NCI-H2171 (cell line): ENCODE data around the gene SEC61A1.
A peak's percentile ranks its signal among the peaks of the same experiment; 100 is the strongest.

Experiments
- DNase-seq: peaks from one replicate; lab custom pipeline; 2025; lab: John Stamatoyannopoulos, UW

SEC61A1 gene

DNA sequence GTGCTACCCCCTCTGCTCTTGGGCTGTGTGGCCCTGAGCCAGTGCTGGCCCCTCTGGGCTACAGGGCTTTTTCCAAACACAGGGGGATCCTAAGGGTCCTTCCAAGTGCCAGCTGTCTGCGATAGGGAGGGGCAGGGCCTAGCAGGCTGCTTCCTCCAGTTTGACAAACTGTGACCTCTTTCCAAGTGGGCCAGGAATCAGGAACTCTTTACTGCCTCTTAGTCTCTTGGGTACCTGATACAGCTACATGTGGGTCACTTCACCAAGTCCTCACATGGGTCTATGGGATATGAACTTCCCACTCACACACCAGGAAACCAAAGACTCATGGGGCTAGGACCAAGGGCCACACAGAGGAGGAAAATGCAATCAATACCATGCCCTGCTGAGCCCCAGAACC, 25.4 kb downstream of the SEC61A1 start:
- DNase-seq = no peak

DNA sequence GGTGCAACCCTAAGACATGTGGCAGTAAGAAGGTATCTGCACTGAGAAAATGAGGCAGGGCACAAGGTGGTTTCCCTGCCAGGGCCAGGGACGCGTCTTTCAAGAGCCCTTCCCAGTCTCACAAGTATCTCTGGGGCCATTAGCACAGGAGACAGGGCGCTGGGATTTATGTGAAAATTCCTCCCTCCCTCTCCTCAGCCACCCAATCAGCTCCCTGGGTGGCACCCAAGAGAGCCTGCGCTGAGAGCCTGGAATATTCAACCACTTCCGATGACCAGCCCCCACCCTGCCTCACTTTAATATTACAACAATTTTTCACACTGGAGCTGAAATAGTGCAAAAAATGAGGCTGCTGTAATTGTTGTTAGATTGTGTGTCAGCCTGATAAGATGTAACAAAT, 26.1 kb downstream of the SEC61A1 start:
- no peak for DNase-seq

DNA sequence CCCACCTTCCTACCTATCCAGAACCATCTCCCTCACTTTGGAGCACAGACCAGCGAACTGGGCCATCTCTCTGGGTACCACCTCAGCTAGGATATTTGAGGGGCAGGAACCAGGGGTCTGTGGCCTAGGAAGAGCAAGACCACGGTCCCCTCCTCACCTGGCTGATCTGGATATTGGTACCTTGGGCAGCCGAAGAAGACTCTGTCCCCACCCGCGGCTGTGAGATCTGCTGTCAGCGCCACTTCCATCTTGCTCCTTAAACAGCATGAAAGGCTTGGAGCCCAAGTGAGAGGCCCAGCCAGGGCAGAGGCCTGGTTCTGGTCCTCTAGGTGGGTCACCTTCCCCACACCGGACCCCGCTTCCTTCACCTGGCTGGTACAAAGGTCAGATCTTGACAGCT, 26.6 kb downstream of the SEC61A1 start:
- no peak for DNase-seq

DNA sequence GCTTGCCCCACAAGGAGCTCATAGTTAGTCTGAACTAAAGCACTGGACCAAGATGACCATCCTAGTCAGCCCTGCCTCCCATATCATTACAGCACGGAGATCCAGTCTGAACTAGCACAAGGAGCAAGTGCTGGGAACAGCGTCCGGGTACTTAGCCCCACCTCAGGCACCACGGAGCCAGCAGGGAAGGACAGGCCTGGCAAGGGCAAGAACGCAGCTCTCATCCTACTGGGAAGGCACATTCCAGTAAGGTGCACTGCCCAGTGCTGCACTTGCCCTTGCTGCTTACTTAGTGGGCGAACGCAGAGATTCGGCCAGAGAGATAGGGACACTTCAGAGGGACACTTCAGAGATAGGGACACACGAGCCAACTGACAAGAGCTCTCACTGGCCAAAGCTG, 27.6 kb downstream of the SEC61A1 start:
- no peak for DNase-seq

DNA sequence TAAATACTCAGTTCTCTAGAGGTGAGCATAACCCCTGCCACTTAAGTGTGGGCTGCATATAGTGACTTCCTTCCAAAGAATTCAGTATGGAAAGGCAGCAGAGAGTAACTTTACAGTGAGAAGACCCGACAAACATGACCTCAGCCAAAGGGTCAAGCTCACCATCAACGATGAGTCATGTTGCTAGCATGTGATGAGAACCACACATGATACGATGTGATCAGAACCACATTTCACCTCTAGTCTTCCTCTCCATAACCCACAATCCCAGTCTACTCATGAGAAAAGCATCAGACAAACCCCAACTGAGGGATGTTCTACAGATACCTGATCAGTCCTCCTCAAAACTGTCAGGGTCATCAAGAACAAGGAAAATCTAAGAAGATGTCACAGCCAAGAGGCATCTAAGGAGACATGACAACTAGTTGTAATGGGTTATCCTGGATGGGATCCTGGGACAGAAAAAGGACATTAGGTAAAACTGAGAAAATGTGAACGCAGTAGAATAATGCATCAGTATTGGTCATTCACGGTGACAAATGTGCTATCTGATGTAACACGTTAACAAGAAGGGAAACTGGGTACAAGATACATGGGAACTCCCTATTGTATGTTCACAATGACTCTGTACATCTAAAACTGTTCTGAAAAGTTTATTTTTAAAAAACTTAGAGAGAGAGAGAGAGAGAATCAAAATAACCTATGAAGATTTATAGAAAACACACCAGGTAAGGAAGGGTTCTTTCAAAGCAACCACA, 28.3 kb downstream of the SEC61A1 start:
- no peak for DNase-seq

DNA sequence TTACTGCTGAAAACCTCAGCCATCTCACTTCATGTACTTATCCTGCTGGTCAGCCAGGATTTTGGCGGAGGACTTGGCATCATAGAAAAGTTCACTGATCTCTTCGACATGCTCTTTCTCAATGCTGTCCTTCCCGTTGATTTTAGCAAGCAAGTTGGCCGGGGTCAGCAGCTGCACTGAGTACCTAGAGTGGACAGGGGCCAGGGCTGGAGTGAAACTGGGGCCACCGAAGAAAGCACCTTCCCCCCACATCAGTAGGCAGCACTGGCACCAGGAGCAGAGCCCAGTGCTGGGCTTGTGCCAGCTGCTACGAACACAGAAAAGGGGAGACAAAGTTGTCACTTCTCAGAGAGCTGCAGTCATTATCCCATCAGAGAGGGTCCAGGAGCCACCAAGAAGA, 29.0 kb downstream of the SEC61A1 start:
- no peak for DNase-seq

DNA sequence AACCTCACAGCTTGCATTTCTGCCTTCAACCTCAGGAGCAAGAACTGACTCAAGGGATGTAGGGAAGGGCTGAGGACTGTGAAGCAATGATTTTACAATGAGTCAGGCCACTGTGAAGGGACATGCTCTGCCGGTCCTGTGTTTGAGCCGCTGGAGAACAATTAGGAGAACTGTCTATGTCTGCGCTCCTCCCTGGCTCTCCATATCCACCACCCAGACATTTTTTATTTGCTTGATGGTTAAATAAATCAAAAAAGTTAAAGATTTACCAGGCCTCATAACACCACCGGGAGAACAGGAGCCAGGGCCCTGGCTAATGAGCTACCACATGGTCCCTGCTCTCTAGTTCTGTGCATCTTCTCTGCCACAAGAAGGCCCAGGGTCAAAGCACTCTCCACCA, 29.6 kb downstream of the SEC61A1 start:
- no peak for DNase-seq

DNA sequence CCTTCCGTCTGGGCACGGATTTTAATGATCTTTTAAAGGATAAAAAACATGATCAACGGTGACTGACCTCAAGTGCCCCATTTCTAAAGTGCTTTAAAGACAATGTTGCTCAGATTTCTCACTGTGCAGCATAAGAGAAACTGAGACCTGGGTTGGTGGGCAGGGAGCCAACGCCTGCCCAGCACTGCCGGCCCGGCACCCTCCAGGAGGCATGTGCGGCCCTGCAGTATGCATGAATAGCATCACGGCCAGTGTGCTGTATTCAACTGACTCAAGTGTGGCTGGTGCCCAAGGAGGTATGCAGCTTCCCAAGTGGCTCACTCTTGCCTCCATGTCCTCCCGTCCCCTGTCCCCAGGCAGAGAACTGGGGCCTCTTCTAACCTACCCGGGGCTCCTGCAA, 30.3 kb downstream of the SEC61A1 start:
- no peak for DNase-seq

DNA sequence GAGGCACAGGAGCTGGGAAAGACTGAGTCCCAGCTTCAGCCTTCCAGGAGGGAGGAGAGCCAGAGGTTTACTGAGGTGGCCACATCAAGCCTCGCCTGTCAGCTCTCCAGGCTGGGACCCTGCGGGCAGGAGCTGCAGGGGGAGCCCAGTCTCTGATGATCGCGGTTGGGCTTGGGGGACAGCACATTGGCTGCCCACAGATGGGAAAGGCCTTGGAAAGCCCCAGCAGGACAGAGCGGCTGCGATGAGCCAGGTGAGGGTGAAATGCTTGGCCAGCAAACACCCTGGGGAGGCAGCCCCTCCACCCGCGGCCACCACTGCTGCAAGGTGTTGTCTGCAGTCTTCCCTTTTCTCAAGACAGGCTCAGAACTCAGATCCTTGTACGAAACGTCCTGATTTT, 31.2 kb downstream of the SEC61A1 start:
- no peak for DNase-seq

DNA sequence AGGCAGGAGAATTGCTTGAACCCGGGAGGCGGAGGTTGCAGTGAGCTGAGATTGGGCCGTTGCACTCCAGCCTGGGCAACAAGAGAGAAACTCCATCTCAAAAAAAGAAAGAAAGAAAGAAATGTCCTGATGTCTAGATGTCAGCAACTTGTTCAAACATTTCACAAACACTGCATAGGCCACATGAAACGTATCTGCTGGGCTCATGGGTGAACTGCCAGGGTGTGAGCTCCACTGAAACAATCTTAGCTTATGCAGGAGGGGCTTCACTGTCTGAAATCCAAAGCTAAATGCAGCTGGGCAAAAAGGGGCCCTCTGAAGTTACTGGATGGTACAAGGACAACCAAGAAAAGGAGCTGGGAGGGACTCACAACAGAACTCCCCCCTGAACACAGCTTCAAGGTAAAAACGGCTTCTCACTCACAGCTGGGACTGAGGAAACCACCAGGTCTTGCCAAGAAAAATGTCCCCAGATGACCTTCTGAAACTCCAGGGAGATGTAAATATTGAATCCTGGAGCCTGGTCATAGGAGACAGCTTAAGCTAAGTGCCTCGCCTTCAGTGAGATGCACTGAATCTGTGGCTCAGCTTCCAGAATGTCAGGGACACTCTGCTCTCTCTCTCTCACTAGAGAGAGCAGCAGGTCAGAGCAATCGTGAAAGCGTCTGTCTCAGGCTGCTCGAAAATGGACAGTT, 31.9 kb downstream of the SEC61A1 start:
- no peak for DNase-seq

DNA sequence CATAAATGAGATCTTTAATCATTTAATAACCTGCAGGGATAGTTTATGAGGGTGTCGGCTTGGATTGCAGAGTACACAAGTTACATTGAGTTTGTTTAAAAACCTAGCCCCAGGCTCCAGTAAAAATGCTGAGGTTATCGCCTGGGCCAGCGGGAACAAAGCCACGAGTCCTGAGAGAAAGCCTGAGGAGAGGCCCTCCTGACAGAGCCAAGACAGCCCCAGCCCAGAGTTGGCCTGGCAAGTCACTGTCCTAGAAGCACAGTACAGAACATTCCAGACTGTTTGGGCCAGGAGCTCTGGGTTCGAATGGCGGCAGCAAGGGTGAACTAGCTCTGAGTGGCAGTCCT, 32.4 kb downstream of the SEC61A1 start:
- DNase-seq = no peak

DNA sequence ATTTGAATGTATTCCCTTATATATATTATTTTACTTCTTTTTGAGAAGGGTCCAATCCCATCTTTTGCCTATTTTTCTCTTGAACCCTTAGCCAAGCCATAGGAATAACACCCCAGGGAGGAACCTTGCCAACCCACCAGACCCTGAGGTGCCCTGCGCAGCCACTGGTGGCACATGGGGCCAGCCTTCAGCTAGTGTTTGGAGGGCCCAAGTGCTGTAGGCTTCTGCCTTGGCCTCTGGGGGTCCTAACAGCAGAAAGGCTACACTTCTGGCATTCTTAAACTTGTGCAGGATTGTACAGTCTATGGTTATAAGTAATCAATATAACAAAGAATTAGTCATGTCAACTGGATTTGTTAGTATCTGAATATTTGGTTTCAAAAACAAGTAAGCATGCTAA, 36.9 kb downstream of the SEC61A1 start:
- DNase-seq = no peak

DNA sequence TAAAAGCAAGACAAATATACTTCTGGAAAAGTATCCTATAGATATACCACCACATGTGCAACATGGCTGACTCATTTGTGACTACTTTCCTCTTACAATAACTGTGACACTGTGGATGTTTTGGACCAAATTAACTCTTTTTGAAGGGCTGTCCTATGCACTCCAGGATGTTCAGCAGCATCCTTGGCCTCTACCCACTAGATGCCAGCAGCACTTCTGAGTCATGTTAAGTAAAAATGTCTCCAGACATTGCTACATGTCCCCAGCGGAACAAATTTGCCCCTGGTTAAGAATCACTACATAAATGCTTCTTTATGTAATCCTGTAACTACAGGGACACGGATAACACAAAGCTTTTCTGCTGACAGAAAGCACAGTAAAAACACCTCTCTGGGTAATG, 39.3 kb downstream of the SEC61A1 start:
- no peak for DNase-seq

DNA sequence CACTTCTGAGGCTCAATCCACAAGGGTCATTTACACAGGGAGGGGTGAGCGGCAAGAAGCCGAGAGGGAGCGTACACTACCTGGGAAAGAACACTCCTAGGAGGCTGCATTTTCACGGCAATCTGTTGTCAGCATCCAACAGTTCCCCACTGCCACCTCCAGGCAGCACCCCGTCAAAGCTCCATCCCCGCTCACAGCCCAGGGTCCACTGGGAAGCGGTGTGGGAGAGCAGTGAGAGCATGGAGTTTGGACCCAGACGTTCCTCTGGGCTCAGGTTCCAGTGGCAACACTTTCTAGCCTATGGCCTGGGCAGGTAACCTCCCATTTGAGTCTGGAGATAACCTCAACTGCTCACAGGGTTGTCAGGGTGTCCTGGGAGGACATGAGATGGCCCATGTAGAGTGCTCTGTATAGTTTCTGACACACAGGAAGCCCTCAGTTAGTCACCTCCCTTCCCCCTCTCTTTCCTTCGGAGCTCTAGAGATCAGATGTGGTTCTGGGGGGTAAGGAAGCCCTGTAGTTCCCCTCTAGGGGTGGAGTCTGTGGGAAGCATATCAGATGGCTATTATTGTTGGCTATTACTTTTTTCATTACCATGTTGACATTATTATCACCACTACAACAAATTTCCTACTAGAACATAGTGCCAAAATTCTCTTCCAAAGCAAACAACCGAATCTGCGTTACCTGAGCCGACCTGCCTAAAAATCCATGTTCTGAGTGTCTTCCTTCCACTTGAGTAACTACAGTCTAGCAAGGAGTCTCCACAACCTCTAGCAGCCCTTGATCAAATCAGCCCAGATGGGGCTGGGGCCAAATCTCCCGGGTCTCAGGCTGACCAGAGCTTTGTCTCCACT, 42.3 kb downstream of the SEC61A1 start:
- DNase-seq = no peak

DNA sequence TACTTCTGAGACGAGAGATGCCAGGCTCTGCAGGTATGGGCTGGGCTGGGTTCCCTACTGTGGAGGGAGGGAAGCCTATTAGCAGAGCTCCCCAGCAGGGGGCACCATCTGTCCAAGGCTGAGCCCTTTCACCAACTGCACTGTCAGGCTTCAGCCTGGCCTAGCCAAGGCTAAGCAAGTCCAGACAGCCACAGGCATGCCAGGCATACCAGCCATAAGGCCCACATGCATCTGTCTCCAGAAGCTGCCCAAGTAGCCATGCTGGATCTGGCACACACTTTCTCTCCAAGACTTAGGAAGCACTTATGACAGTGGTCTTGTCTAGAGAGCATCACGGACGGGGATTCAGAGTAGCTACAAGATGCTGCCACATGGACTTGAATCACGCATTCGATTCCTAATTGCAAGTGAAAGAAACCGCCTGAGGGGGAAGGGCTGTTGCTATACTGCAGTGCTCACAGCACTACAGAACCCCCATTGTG, 43.0 kb downstream of the SEC61A1 start:
- peak; percentile 59 for DNase-seq

DNA sequence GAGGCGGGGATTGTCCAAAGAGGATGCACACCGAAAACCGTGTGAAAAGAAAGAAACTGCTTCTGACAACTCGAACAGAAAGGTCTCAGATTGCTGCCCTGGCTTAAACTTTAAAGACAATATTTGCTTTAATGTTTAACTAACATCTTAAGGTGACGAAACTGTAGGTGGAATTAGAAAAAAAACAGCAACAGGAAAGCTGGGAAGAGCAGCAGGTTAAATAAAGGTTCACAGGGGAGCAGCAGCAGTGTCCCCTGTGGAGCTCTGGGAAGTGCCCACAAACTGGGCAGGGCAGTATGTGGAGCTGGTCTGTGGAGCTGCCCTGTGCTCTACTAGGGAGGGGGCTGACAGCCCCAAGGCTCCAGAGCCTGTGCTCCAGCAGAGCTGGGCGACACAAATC, 46.0 kb downstream of the SEC61A1 start:
- no peak for DNase-seq

DNA sequence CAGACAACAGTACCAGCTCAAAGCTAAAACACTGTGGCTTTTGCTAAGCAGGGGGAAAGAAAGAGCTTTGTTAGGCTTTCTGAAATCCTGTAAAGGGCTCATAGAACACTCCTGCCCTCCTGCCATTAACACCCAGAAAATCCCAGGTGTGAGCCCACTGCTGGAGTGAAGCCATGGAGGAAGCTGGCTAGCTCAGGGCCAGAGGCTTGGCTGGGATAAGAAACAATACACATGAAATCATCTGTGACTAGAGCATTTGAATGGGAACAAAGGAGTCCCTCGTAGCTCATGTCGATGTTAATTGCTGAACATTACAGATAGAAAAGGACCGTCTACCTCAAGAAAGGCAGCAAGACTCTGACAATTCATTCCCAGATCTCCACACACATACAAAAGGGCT, 47.9 kb downstream of the SEC61A1 start:
- no peak for DNase-seq

DNA sequence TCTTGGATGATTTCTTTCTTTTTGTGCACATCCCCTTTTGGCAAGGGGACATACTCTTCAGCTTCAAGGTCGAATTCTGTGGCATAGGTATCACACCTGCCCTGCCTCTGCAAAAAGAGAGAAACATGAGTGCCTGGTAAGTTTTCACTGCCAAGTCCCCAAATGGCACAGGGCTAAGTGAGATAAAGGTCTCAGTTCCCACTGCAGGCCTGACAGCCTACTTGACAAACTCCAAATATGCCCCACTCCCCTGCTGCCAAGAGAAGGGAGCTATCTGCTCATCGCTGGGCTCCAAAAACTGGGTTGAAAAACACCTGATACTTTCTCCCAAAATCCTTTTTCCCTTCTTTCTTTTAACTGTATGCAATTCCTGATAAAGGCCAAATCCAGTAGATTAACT, 48.4 kb downstream of the SEC61A1 start:
- no peak for DNase-seq

DNA sequence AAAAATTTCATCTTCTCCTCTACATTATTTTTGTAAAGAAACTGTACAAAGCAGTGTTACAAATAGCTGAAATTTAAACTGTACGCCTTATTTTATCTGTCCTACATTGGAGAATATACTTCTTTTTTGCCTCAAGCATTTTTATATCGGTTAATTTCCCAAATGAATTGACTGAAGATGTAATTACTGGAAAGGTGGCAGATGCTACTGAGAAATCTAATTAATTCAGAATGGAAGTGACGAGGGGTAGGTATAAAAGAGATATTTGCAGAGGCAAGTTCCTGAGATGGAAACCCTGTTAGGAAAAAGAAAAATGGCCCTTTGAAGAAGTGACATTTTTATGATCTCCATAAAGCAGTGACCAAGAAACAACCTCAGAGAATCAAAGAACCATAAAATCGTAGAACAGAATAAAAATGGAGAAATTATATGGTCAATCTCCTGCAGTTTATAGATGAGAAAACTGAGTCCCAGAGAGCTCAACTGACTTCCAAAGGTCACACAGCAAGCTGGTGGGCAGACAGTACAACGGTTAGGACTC, 51.0 kb downstream of the SEC61A1 start:
- no peak for DNase-seq

DNA sequence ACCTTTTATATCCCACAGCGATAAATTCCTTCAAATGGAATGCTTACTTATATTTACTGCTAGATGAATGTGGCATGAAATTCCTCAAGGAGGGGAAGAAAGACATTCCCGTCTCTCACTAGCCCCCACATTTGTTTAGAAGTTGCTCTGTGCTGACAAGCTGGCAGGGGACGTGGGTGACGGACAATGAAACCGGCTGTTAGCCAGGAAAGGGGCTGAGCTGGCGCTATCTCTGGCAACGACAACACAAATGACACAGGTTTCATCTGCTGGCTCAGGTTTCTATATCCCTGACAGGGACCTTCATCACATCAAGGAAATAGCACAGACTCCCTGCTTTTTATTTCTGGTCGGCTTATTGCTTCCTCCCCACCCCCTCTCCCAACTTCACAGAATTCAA, 55.6 kb downstream of the SEC61A1 start:
- no peak for DNase-seq

DNA sequence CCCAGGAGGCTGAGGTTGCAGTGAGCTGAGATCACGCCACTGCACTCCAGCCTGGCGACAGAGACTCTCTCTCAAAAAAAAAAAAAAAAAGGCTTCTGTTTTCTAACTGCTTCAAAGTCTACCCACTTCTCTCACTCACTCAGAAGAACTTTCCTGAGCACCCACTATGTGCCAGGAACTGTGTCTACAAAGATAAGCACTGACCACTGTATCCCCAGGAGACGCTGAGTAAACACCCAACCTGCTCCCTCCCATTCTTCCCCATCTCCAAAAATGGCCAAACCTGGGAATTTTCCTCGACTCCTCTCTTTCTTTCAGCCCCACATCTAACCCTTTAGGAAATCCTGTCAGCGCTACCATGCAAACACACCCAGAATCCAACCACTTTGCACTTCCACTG, 58.9 kb downstream of the SEC61A1 start:
- DNase-seq = no peak

DNA sequence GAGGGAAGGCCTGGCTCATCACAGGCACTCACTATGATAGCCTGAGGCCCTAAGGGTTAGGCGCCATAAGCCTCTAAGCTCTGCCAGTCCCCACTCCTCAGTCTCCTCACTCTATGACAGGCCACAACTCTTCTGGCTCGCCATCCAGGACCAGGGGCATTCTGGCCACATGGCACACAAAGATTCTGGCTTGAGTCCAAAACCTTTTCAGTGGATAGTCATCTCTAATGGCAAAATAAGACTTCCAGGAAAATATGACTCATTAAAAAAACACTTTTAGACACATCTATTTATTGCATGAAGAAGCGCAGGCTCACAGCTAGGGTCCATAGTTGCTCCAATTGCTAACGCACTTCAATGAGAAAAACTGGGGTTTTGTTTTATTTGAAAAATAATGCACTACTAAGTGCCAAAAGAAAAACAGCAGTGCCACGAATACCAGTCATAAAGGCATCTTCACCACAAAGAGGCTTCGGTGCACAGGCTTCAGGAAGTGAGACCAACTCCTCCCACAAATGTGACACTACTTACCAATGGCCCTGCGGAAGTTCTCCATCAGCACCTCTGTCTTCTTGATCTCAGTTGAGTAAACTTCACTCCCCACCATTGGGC, 60.2 kb downstream of the SEC61A1 start:
- no peak for DNase-seq
